GM06990 (cell line): ENCODE data around the gene HIRA.

Experiments
- DNase-seq: peaks from one replicate; pipeline ENCODE4 v3.0.0-alpha.2; 2011; ENCODE audit not compliant: insufficient read length; ENCODE audit errors: extremely low read depth
- H3K27me3 ChIP-seq: replicated peaks from 2 replicates; pipeline ENCODE4 v1.6.0; 2011; ENCODE audit warnings: low read length; ENCODE audit not compliant: control insufficient read depth, insufficient read depth
- H3K36me3 ChIP-seq: 2 replicates; pipeline ENCODE4 v1.5.1; 2011; ENCODE audit warnings: low read length; ENCODE audit not compliant: control insufficient read depth, insufficient read depth
- H3K4me3 ChIP-seq: replicated peaks from 2 replicates; pipeline ENCODE4 v1.5.1; 2011; ENCODE audit warnings: low read depth, mild to moderate bottlenecking, control low read depth, low read length
- CTCF ChIP-seq: IDR thresholded peaks from 2 replicates; pipeline ENCODE4 v1.5.1; 2011; ENCODE audit warnings: low read length, control low read depth, mild to moderate bottlenecking, inconsistent platforms; ENCODE audit not compliant: insufficient read depth, poor library complexity, severe bottlenecking

Gene HIRA

GRCh38 chr22:19431649-19432132 is at the start of gene HIRA:
Gene HIRA, minus strand, starts transcription at chr22:19431733. Its CDS starts 257 bp downstream, at chr22:19431476.
- peak; percentile 91 for DNase-seq
- peak within 1 kb of the TSS; percentile 99 for H3K4me3 ChIP-seq
- no peaks in the 10 kb centered on the region for H3K27me3 ChIP-seq
- H3K36me3 ChIP-seq, result peaks cover 3% of the 10 kb centered on the region
- TF ChIP-seq CTCF, result no peak

- Histone ChIP-seq H3K4me3 (peak overlapping the region; percentile 89), H3K36me3 (peaks cover 7% of the 10 kb centered on the region), H3K27me3 (no peaks in the 10 kb centered on the region)
- no peak for DNase-seq
- no peak for TF ChIP-seq CTCF
Measured at GRCh38 chr22:19480789-19481188, 49.3 kb upstream of the HIRA start.

GRCh38 chr22:19480173-19480568 is 48.6 kb upstream of the HIRA start:
- peak overlapping the region; percentile 89 for H3K4me3 ChIP-seq
- no peaks in the 10 kb centered on the region for H3K27me3 ChIP-seq
- no peak for TF ChIP-seq CTCF
- peaks cover 7% of the 10 kb centered on the region for H3K36me3 ChIP-seq
- DNase-seq, result no peak

GRCh38 chr22:19479355-19480172 is 48.0 kb upstream of the HIRA start, which contains the start of gene CDC45:
Gene CDC45, plus strand, starts transcription at chr22:19479920. Its CDS starts 49 bp downstream, at chr22:19479969.
- TF ChIP-seq CTCF, result no peak
- Histone ChIP-seq H3K4me3 (peak within 1 kb of the TSS; percentile 89), H3K27me3 (no peaks in the 10 kb centered on the region), H3K36me3 (peaks cover 7% of the 10 kb centered on the region)
- DNase-seq, result peak; percentile 92

- peak; percentile 91 for DNase-seq
- TF ChIP-seq CTCF, result no peak
Measured at GRCh38 chr22:19478901-19479354, 47.4 kb upstream of the HIRA start, which contains the start of gene UFD1. Gene UFD1, minus strand, starts transcription at chr22:19479193. Its CDS starts 108 bp downstream, at chr22:19479085.

More at GRCh38 chr22:19478901-19479354, 47.4 kb upstream of the HIRA start, which contains the start of gene UFD1:
- H3K36me3 ChIP-seq, result peaks cover 3% of the 10 kb centered on the region; the same call in 1 of the 2 replicates
- H3K27me3 ChIP-seq, result no peaks in the 10 kb centered on the region
- H3K4me3 ChIP-seq, result peak within 1 kb of the TSS; percentile 89
